ENCODE data around the gene PTPRD.

DNA sequence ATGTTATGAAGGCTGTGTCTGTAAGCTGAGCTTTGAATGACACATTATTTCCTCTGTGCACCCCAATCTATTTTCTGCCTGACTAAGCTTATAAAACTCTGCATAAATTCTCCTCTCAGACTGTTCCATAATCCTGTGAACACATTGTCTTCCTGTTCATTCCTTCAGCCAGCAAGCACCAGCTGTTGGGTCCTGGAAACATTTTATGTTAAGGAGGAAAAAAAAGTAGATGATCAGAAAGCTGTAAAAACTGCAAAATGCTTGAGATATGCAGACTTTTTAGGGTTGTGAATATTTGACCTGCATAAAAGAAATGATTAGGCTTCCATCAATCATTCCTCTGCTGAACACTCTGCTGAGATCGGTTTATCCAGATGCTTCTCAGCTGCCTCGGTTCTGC lies 1567.2 kb downstream of the PTPRD start:
- TF ChIP-seq, protein P1, sequence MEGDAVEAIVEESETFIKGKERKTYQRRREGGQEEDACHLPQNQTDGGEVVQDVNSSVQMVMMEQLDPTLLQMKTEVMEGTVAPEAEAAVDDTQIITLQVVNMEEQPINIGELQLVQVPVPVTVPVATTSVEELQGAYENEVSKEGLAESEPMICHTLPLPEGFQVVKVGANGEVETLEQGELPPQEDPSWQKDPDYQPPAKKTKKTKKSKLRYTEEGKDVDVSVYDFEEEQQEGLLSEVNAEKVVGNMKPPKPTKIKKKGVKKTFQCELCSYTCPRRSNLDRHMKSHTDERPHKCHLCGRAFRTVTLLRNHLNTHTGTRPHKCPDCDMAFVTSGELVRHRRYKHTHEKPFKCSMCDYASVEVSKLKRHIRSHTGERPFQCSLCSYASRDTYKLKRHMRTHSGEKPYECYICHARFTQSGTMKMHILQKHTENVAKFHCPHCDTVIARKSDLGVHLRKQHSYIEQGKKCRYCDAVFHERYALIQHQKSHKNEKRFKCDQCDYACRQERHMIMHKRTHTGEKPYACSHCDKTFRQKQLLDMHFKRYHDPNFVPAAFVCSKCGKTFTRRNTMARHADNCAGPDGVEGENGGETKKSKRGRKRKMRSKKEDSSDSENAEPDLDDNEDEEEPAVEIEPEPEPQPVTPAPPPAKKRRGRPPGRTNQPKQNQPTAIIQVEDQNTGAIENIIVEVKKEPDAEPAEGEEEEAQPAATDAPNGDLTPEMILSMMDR (conservative IDR thresholded peaks at IDR 0.05 in 1 of 2, IDR thresholded peaks at IDR 0.05 in 1 of 2; ENCODE audit: low read depth in 1 of 2, low read length in 2 of 2) = no peak
- TF ChIP-seq EZH2 (IDR thresholded peaks at IDR 0.05; ENCODE audit: low read length, missing control alignments) = no peak

Data from fibroblast of lung (primary cell).